ENCODE measurements around the gene NFE2L1. TPM values are rescaled to one million over a fixed set of nuclear protein-coding genes. Genes with fewer than 3 reads are reported as not detected.

The NFE2L1 gene
- total RNA-seq, 1 donor from 2014 or later = 228 TPM

DNA sequence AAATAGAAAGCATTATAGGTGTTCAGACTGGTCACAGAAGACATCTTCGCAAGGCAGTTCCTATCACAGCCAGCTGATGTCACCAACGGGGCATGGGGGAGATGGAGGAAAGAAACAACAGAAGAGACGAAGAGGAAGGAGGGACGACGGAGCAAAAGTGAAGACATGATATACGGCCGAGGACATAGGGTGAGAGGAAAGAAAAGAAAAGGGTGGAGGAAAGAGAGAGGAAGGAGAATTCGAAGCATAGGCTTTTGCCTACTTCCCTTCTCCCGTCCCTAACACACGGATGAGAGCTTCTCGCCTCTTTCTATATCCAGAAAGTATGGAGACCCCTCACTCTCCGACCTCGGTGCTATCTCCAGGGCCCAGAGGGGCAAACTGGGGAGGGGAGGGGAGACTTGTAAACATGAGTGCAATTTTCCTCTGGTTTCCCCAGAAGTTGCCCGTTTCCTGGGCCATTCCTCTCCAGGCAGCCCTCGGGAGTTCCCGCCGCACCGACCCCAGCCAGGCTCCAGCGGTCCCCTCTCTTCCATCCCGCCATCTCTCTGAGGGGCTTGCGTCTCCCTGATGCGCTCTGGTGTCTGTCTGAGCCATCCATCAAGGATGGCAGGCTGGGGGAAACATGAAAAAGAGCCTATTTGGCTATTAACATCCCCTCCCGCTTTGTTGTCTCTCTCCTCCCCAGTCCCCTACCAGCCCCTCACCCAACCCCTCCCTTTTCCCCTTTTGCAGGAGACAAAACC is 36.6 kb upstream of the NFE2L1 start:
- H3K36me3 ChIP-seq (ENCODE audit: control insufficient read depth, insufficient read depth, low read length) = no peaks in the 10 kb centered on the region
- no peak for DNase-seq (ENCODE audit: low read depth)
- TF ChIP-seq, protein P1, sequence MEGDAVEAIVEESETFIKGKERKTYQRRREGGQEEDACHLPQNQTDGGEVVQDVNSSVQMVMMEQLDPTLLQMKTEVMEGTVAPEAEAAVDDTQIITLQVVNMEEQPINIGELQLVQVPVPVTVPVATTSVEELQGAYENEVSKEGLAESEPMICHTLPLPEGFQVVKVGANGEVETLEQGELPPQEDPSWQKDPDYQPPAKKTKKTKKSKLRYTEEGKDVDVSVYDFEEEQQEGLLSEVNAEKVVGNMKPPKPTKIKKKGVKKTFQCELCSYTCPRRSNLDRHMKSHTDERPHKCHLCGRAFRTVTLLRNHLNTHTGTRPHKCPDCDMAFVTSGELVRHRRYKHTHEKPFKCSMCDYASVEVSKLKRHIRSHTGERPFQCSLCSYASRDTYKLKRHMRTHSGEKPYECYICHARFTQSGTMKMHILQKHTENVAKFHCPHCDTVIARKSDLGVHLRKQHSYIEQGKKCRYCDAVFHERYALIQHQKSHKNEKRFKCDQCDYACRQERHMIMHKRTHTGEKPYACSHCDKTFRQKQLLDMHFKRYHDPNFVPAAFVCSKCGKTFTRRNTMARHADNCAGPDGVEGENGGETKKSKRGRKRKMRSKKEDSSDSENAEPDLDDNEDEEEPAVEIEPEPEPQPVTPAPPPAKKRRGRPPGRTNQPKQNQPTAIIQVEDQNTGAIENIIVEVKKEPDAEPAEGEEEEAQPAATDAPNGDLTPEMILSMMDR (IDR thresholded peaks at IDR 0.05; ENCODE audit: insufficient read depth, low read length, poor library complexity, severe bottlenecking) = peak; percentile 70
- peak overlapping the region; percentile 36 for H3K4me3 ChIP-seq (ENCODE audit: low read depth, low read length)
- peaks cover 7% of the 10 kb centered on the region for H3K27me3 ChIP-seq (ENCODE audit: control insufficient read depth, insufficient read depth, low read length)

DNA sequence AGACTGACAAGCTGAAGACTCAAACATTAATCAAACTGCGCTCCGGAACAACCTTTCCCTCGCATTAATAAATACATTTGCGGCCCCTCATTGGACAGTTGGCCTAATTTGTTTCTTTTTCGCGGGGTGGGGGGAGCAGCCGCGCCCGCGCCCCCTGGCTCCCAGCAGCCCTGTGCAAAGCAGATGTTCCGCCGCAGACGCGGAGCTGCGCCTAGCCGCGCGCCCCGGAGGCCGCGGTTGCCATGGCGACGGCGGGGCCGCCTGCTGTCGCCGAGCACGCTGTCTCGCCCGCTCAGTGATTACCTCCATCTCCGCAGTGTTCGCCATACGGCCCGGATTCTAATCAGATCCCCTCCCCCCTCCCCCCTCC is 36.0 kb upstream of the NFE2L1 start:
- DNase-seq (ENCODE audit: low read depth) = no peak

DNA sequence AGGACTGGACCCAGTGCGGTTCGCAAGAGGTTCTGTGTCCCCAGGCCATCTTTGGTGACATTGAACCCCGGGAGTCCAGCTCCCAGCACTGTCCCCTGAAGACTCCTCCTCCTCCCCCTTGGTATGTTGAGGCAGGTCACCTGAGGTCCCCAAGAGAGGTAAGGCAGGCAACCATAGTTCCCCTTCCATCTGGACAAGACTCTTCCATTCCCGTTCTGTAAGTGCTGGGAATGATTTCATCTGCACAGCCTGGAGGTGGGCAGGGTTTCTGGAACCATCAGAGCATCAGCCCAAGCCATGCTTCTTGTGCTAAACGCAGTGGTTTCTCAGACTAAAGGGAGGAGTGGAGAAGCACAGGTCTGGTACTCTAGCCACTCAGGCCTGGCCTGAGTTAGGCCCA is 35.5 kb upstream of the NFE2L1 start:
- H3K4me3 ChIP-seq (ENCODE audit: low read depth, low read length) = no peak overlapping the region
- DNase-seq (ENCODE audit: low read depth) = no peak
- H3K36me3 ChIP-seq (ENCODE audit: control insufficient read depth, insufficient read depth, low read length) = no peaks in the 10 kb centered on the region
- TF ChIP-seq, protein P1 (IDR thresholded peaks at IDR 0.05; ENCODE audit: insufficient read depth, low read length, poor library complexity, severe bottlenecking) = no peak
- H3K27me3 ChIP-seq (ENCODE audit: control insufficient read depth, insufficient read depth, low read length) = peaks cover 7% of the 10 kb centered on the region

More for the DNA sequence above, 36.0 kb upstream of the NFE2L1 start:
- Histone ChIP-seq H3K4me3 (ENCODE audit: low read depth, low read length) (peak overlapping the region; percentile 36), H3K27me3 (ENCODE audit: control insufficient read depth, insufficient read depth, low read length) (peaks cover 7% of the 10 kb centered on the region), H3K36me3 (ENCODE audit: control insufficient read depth, insufficient read depth, low read length) (no peaks in the 10 kb centered on the region)
- TF ChIP-seq, protein P1 (IDR thresholded peaks at IDR 0.05; ENCODE audit: insufficient read depth, low read length, poor library complexity, severe bottlenecking) = no peak

DNA sequence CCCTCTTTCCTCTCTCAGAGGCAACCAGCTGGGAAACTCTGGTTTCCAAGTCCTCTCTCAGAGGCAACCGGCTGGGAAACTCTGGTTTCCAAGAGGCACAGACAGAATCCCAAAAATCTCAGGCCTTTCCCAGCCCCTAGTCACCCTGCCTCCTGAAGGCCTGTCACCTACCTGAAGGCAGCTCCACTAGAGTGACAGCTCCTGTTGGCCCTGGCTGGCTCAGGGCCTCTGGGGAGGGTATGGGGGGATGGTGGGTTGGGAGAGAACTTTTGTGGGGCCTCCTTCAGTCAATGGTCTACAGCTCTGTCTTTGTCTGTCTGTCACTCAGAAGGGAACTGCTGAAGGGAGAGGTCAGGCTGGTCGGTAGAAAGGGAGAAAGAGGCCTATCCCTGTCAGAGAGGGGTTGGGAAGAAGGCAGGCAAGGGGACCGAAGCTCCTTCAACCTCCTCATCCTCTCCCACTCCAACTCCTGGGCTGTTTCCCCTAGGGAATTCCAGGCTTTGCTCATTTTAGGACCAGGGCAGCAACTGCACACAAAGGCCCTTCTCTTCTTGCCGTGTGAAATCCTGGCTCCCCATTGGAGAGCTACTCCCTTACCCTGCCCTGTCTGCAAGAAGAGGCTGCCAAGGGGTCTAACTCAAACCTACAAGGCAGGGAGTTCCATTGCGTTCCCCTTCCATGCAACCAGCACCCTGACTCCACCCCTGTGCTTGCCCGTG is 34.1 kb upstream of the NFE2L1 start:
- Histone ChIP-seq H3K36me3 (ENCODE audit: control insufficient read depth, insufficient read depth, low read length) (no peaks in the 10 kb centered on the region), H3K27me3 (ENCODE audit: control insufficient read depth, insufficient read depth, low read length) (peaks cover 7% of the 10 kb centered on the region), H3K4me3 (ENCODE audit: low read depth, low read length) (no peak overlapping the region)
- TF ChIP-seq, protein P1 (IDR thresholded peaks at IDR 0.05; ENCODE audit: insufficient read depth, low read length, poor library complexity, severe bottlenecking) = no peak
- no peak for DNase-seq (ENCODE audit: low read depth)

DNA sequence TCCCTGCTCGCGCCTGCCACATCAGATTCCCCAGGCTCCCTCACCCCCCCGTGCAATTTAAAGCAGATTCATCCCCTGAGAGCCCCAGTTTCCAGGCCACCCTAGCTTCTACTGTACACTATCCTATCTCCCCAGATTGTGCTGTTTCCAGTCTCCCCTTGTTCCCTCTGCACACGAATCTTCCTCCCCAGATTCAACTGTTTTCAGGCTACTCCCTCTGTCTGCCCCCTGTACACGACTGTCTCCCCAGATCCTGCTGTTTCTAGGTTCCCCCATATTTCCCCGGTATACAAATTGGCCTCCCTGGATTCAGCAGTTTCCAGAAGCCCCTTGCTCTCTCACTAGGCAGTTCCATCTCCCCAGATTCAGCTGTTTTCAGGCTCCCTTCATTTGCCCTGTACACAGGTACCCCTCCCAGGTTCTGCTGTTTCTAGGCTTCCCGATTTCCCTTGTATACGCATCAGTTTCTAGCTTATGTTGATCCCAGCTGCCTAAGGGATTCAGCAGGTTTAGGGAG is 33.5 kb upstream of the NFE2L1 start:
- no peak for DNase-seq (ENCODE audit: low read depth)
- TF ChIP-seq, protein P1 (IDR thresholded peaks at IDR 0.05; ENCODE audit: insufficient read depth, low read length, poor library complexity, severe bottlenecking) = no peak
- Histone ChIP-seq H3K4me3 (ENCODE audit: low read depth, low read length) (no peak overlapping the region), H3K36me3 (ENCODE audit: control insufficient read depth, insufficient read depth, low read length) (no peaks in the 10 kb centered on the region), H3K27me3 (ENCODE audit: control insufficient read depth, insufficient read depth, low read length) (peaks cover 7% of the 10 kb centered on the region)

Data from kidney epithelial cell (primary cell).